Left ventricle myocardium inferior (tissue), 1 donor: ENCODE data around the gene CCBE1. TPM values are rescaled to one million over a fixed set of nuclear protein-coding genes. Genes with fewer than 3 reads are reported as not detected.

Source experiments
- DNase-seq: peaks from one replicate; pipeline ENCODE4 v3.0.0-alpha.2; 2020
- H3K27ac ChIP-seq: fragments of 200-600 bp; replicated peaks from 2 replicates; pipeline ENCODE4 v1.8.0; 2021
- H3K27me3 ChIP-seq: fragments of 200-600 bp; 2 replicates; pipeline ENCODE4 v1.8.0; 2021; ENCODE audit warnings: low read depth
- H3K36me3 ChIP-seq: fragments of 200-600 bp; 2 replicates; pipeline ENCODE4 v1.8.0; 2021
- H3K4me1 ChIP-seq: fragments of 200-600 bp; 2 replicates; pipeline ENCODE4 v1.8.0; 2021
- H3K4me3 ChIP-seq: fragments of 200-600 bp; 2 replicates; pipeline ENCODE4 v1.8.0; 2021; ENCODE audit warnings: mild to moderate bottlenecking, moderate library complexity
- H3K9me3 ChIP-seq: fragments of 200-600 bp; replicated peaks from 2 replicates; pipeline ENCODE4 v1.8.0; 2021
- intact Hi-C: fragments of 100-400 bp; cut with micrococcal nuclease; formaldehyde crosslinking; loops from one replicate; pipeline ENCODE4 v1.11.0; 2022
- total RNA-seq: library from RNA; stranded (reverse); fragmentation: NEBNext Ultra II Directional; extraction: Animal tissue kit (Norgen Biotek cat#: 25700); gene quantifications from one replicate; pipeline ENCODE4 v1.2.1, GENCODE V29; 2021
- TF ChIP-seq, protein P1 (sequence below): fragments of 200-600 bp; IDR thresholded peaks from 2 replicates; pipeline ENCODE4 v1.8.0; 2021; ENCODE audit warnings: antibody characterized with exemption, mild to moderate bottlenecking, borderline replicate concordance
- donor health status: DM: no; HTN: yes; CAD: no; lungs with severe emphysema.

Gene CCBE1
- total RNA-seq, 1 donor from 2014 or later, result 3.2 TPM

- no peaks in the 10 kb centered on the region for H3K36me3 ChIP-seq
- DNase-seq, result no peak
- no peaks in the 10 kb centered on the region for H3K9me3 ChIP-seq
- intact Hi-C loops, result loop anchor here (2.0 to 10.0 kb wide), 2 partner anchors 235 to 363 kb away; partner anchors contain the start of gene CCBE1
- H3K4me3 ChIP-seq, result no peak overlapping the region
- no peaks in the 10 kb centered on the region for H3K27me3 ChIP-seq
- H3K4me1 ChIP-seq, result peaks cover 19% of the 10 kb centered on the region
- no peak overlapping the region for H3K27ac ChIP-seq
- TF ChIP-seq, protein P1, sequence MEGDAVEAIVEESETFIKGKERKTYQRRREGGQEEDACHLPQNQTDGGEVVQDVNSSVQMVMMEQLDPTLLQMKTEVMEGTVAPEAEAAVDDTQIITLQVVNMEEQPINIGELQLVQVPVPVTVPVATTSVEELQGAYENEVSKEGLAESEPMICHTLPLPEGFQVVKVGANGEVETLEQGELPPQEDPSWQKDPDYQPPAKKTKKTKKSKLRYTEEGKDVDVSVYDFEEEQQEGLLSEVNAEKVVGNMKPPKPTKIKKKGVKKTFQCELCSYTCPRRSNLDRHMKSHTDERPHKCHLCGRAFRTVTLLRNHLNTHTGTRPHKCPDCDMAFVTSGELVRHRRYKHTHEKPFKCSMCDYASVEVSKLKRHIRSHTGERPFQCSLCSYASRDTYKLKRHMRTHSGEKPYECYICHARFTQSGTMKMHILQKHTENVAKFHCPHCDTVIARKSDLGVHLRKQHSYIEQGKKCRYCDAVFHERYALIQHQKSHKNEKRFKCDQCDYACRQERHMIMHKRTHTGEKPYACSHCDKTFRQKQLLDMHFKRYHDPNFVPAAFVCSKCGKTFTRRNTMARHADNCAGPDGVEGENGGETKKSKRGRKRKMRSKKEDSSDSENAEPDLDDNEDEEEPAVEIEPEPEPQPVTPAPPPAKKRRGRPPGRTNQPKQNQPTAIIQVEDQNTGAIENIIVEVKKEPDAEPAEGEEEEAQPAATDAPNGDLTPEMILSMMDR, result peak; percentile 68
Measured at GRCh38 chr18:59459369-59460071, 237.7 kb downstream of the CCBE1 start.

GRCh38 chr18:59458575-59458974, 238.6 kb downstream of the CCBE1 start:
- no peaks in the 10 kb centered on the region for H3K36me3 ChIP-seq
- TF ChIP-seq, protein P1, result no peak

GRCh38 chr18:59456657-59457056, 240.6 kb downstream of the CCBE1 start:
- Histone ChIP-seq H3K4me3 (no peak overlapping the region), H3K27ac (no peak overlapping the region), H3K27me3 (no peaks in the 10 kb centered on the region), H3K36me3 (no peaks in the 10 kb centered on the region), H3K4me1 (peaks cover 19% of the 10 kb centered on the region), H3K9me3 (no peaks in the 10 kb centered on the region)
- intact Hi-C loops, result loop anchor here (10.0 kb wide), 1 partner anchor 238 kb away; the partner anchor contains the start of gene CCBE1
- TF ChIP-seq, protein P1, result no peak
- no peak for DNase-seq

More at GRCh38 chr18:59458575-59458974, 238.6 kb downstream of the CCBE1 start:
- H3K9me3 ChIP-seq, result no peaks in the 10 kb centered on the region
- H3K4me1 ChIP-seq, result peaks cover 19% of the 10 kb centered on the region
- intact Hi-C loops, result loop anchor here (2.0 to 10.0 kb wide), 2 partner anchors 236 to 364 kb away; partner anchors contain the start of gene CCBE1
- H3K4me3 ChIP-seq, result no peak overlapping the region
- H3K27ac ChIP-seq, result no peak overlapping the region
- H3K27me3 ChIP-seq, result no peaks in the 10 kb centered on the region
- no peak for DNase-seq

DNA sequence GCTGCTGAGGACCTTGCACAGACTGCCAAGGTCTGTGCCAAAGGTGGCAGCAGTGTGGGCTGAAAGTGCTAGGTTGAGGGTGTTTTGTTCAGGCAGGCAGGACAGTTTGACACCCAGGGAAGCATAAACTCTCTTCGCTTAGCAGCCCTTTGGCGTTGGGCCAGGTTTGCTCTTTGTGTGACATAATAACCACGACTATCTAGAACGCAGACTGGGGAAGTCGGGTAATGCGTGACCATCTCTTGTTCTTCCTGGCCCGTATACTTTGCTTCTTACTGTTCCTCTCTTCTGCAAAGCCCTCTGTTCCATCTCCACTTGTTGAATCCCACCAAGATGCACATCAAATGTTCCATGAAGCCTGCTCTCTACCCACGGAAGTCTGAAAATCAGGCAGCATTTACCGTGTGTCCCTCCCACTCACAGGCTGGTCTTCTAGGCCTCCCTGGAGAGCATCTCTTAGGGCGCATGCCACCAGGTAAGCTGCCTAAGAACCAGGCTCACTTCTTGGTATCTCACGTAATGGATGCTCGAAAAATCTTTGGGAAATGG, 241.4 kb downstream of the CCBE1 start:
- intact Hi-C loops, result loop anchor here (10.0 kb wide), 1 partner anchor 239 kb away; the partner anchor contains the start of gene CCBE1
- Histone ChIP-seq H3K27ac (no peak overlapping the region), H3K36me3 (no peaks in the 10 kb centered on the region), H3K4me1 (peaks cover 19% of the 10 kb centered on the region), H3K4me3 (no peak overlapping the region), H3K27me3 (no peaks in the 10 kb centered on the region), H3K9me3 (no peaks in the 10 kb centered on the region)
- DNase-seq, result no peak
- TF ChIP-seq, protein P1, result no peak

DNA sequence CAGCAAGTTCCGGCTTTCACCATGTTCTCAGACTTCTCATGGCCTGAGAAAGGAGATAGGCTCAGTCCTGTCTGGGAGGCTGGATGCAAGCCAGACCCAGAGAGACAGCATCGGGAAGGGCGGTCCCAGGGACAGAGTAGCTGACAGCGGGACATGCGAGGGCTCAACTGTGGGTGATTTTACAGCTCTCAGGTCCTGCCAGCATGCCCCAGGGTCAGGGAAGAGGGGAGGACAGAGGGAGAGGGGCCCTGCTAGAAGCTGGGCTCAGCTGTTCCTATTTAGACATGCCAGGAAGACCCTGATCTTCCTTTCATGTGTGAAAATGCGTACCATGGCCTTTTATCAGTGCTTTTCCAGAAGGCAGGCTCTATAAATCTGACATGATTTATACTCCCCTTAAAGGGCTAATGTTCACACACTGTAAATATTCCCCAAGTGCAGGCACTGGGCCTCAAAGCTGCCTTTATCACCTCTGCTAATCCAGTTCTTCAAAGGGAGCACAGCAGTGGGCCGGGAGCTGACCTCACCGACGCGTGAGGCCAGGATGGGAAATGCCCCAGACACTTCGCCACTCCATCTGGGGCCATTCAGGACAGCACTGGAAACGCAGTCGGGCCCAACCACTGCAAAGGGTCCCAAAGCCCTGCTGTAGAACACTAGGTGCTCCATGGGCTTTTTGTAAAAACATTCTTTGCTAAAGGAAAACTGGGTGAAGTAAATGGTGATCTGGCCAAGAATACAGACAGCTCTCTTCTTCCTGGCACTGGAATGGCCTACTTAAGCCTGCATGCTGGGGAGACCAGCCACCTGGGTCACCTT, 242.1 kb downstream of the CCBE1 start:
- Histone ChIP-seq H3K36me3 (no peaks in the 10 kb centered on the region), H3K27ac (peak overlapping the region; percentile 3), H3K4me3 (no peak overlapping the region), H3K9me3 (no peaks in the 10 kb centered on the region), H3K27me3 (no peaks in the 10 kb centered on the region), H3K4me1 (peaks cover 15% of the 10 kb centered on the region)
- intact Hi-C loops, result loop anchor here (10.0 kb wide), 1 partner anchor 240 kb away; the partner anchor contains the start of gene CCBE1
- peak; percentile 35 for DNase-seq
- TF ChIP-seq, protein P1, result no peak
